Measurements from ENCODE around the gene FOXA1. TPM values are rescaled to one million over a fixed set of nuclear protein-coding genes. Genes with fewer than 3 reads are reported as not detected.

FOXA1 gene
- total RNA-seq, 1 experiment from 2014 or later, result 4.3 TPM

DNA sequence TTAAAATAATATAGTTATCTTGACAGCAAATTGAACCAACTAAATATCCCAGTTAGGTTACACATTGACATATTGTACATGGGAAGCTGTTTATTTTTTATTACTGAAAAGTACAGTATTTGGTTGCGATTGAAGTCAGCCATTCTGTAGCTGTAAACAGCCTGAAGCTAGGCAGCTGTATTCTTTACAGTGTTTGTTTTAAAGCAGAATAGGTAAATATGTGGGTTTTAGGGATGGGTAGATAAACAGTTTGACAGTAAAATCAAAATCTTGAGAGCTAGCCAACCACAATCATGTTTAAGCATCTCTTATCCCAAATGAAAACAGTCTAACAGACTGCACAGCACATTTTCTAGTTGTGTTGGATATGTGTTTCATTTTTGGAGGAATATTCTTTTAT lies 46.1 kb upstream of the FOXA1 start:
- ChIA-PET POLR2A (ENCODE audit: low non-redundant PET) (interaction anchor here (0.6 kb wide), 1 partner anchor 225 kb away, joined by 3 read pairs; no protein-coding TSS in a partner anchor), CTCF (no interaction called here)
- H3K27ac ChIP-seq (ENCODE audit: low read depth, low read length, poor library complexity, severe bottlenecking), result no peak overlapping the region
- no TSS peak for BruUV-seq (replicated peaks)
- intact Hi-C loops (cut with micrococcal nuclease; ENCODE audit: unreplicated experiment), result no loop called here
- no peaks in the 10 kb centered on the region for H3K9me3 ChIP-seq (ENCODE audit: low read depth, low read length, poor library complexity, severe bottlenecking)
- no peaks in the 10 kb centered on the region for H3K27me3 ChIP-seq (replicated peaks; ENCODE audit: insufficient read depth, low read depth, low read length, poor library complexity)
- DNase-seq (ENCODE audit: low spot score), result no peak
- no peak overlapping the region for H3K4me3 ChIP-seq (ENCODE audit: low read depth, low read length, poor library complexity, severe bottlenecking)
- TF ChIP-seq, protein P1, sequence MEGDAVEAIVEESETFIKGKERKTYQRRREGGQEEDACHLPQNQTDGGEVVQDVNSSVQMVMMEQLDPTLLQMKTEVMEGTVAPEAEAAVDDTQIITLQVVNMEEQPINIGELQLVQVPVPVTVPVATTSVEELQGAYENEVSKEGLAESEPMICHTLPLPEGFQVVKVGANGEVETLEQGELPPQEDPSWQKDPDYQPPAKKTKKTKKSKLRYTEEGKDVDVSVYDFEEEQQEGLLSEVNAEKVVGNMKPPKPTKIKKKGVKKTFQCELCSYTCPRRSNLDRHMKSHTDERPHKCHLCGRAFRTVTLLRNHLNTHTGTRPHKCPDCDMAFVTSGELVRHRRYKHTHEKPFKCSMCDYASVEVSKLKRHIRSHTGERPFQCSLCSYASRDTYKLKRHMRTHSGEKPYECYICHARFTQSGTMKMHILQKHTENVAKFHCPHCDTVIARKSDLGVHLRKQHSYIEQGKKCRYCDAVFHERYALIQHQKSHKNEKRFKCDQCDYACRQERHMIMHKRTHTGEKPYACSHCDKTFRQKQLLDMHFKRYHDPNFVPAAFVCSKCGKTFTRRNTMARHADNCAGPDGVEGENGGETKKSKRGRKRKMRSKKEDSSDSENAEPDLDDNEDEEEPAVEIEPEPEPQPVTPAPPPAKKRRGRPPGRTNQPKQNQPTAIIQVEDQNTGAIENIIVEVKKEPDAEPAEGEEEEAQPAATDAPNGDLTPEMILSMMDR (conservative IDR thresholded peaks at IDR 0.05; ENCODE audit: low read depth, low read length), result no peak
- TF ChIP-seq EZH2 (IDR thresholded peaks at IDR 0.05; ENCODE audit: borderline replicate concordance, low read depth, low read length, poor library complexity, severe bottlenecking), result no peak
- no peaks in the 10 kb centered on the region for H3K36me3 ChIP-seq (ENCODE audit: insufficient read depth, low read length, poor library complexity, severe bottlenecking)
- no peaks in the 10 kb centered on the region for H3K4me1 ChIP-seq (ENCODE audit: insufficient read depth, low read length, poor library complexity, severe bottlenecking)

DNA sequence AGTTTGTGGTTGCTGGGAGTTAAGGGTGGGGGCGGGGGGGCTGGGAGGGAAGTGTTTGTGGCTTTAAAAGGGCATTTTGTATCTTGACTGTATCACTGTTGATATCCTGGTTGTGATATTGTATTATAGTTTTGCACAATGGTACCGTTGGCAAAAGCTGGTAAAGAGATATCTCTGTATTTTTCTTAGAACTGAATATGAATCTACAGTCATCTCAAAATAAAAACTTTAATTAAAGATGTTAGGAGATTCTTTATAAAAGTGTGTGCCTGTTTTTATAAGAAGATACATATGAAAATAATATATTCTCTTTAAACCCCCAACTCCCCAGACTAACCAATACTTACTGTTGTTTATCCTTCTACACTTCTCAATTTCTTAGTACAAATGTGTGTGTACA lies 43.5 kb upstream of the FOXA1 start:
- no peak overlapping the region for H3K4me3 ChIP-seq (ENCODE audit: low read depth, low read length, poor library complexity, severe bottlenecking)
- no peaks in the 10 kb centered on the region for H3K9me3 ChIP-seq (ENCODE audit: low read depth, low read length, poor library complexity, severe bottlenecking)
- H3K36me3 ChIP-seq (ENCODE audit: insufficient read depth, low read length, poor library complexity, severe bottlenecking), result no peaks in the 10 kb centered on the region
- ChIA-PET POLR2A (ENCODE audit: low non-redundant PET) (no interaction called here), CTCF (no interaction called here)
- TF ChIP-seq EZH2 (IDR thresholded peaks at IDR 0.05; ENCODE audit: borderline replicate concordance, low read depth, low read length, poor library complexity, severe bottlenecking), result no peak
- TF ChIP-seq, protein P1 (conservative IDR thresholded peaks at IDR 0.05; ENCODE audit: low read depth, low read length), result no peak
- no peaks in the 10 kb centered on the region for H3K27me3 ChIP-seq (replicated peaks; ENCODE audit: insufficient read depth, low read depth, low read length, poor library complexity)
- intact Hi-C loops (cut with micrococcal nuclease; ENCODE audit: unreplicated experiment), result no loop called here
- no TSS peak for BruUV-seq (replicated peaks)
- H3K27ac ChIP-seq (ENCODE audit: low read depth, low read length, poor library complexity, severe bottlenecking), result no peak overlapping the region
- H3K4me1 ChIP-seq (ENCODE audit: insufficient read depth, low read length, poor library complexity, severe bottlenecking), result no peaks in the 10 kb centered on the region
- no peak for DNase-seq (ENCODE audit: low spot score)

DNA sequence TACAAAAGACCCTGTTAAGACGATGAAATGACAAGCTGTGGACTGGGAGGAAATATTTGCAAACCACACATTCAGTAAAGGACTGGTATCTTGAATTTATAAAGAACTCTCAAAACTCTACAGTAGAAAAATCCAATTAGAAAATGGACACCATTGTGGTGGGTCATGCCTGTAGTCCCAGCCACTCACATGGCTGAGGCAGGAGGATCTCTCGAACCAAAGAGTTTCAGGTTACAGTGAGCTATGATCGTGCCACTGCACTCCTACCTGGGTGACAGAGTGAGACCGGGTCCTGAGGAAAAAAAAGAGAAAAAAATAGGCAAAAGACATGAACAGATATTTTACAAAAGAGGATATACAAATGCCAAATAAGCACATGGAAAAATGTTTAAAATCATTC lies 42.3 kb upstream of the FOXA1 start:
- Histone ChIP-seq H3K27ac (ENCODE audit: low read depth, low read length, poor library complexity, severe bottlenecking) (no peak overlapping the region), H3K9me3 (ENCODE audit: low read depth, low read length, poor library complexity, severe bottlenecking) (no peaks in the 10 kb centered on the region), H3K4me1 (ENCODE audit: insufficient read depth, low read length, poor library complexity, severe bottlenecking) (no peaks in the 10 kb centered on the region), H3K27me3 (replicated peaks; ENCODE audit: insufficient read depth, low read depth, low read length, poor library complexity) (no peaks in the 10 kb centered on the region), H3K4me3 (ENCODE audit: low read depth, low read length, poor library complexity, severe bottlenecking) (no peak overlapping the region), H3K36me3 (ENCODE audit: insufficient read depth, low read length, poor library complexity, severe bottlenecking) (no peaks in the 10 kb centered on the region)
- POLR2A ChIA-PET (ENCODE audit: low non-redundant PET), result no interaction called here
- no TSS peak for BruUV-seq (replicated peaks)
- intact Hi-C loops (cut with micrococcal nuclease; ENCODE audit: unreplicated experiment), result no loop called here
- TF ChIP-seq EZH2 (IDR thresholded peaks at IDR 0.05; ENCODE audit: borderline replicate concordance, low read depth, low read length, poor library complexity, severe bottlenecking), result no peak
- TF ChIP-seq, protein P1 (conservative IDR thresholded peaks at IDR 0.05; ENCODE audit: low read depth, low read length), result no peak
- DNase-seq (ENCODE audit: low spot score), result no peak
- CTCF ChIA-PET, result no interaction called here

All from A673 (cell line).